Nasal cavity respiratory epithelium epithelial cell of viscerocranial mucosa (primary cell): ENCODE results near the gene SLC22A2. TPM values are rescaled to one million over a fixed set of nuclear protein-coding genes. Genes with fewer than 3 reads are reported as not detected.

Experiments used
- total RNA-seq: library from RNA; depleted of rRNA; stranded (reverse); fragments of >200 nt; gene quantifications from 2 replicates; pipeline ENCODE4 v1.2.3, GENCODE V29; 2014

SLC22A2 gene
- not detected in 2 replicates for total RNA-seq

DNA sequence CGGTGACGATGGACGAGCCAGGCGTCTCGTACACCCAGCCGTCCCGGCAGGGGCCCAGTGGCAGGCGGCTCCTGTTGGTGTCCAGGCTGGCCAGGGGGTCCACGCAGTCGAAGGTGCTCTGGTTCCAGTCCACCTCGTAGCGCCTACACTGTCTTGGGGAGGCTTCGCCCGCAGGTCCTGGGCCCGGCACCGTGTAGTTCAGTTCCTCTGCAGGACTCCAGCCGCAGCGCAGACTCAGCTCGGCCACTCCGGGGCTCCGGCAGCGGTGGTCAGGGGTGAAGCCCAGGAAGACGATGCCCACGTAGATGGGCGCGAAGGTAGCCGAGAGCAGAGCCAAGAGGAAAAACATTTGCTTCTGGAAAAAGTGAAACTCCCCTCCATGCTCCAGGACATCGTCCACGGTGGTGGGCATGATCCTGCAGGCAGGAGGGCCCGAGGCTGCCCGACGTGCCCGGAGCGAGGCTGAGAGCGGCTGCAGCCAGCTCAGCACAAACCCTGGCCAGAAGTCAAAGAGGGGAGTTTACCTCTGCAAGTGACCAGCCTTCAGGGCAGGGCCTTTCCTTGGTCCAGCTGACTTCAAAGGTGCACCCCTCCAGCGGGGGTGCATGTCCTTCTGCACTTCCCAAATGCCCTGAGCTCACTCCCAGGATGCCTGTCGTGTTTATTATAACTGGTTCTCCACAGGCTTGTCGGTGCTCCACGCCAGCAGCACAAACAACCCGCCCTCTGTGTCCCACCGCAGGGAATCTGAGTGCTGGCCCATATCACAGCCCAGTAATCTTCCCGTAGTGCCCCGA, at the start of gene SLC22A2:
SLC22A2 (minus strand) TSS at position 476 of the 797 bp plus-strand sequence; CDS start at position 412, 64 bp downstream.

Other genes with a start within 250 kb of the SLC22A2 start
- 0.34 and 0.78 TPM in 2 replicates for gene SLC22A1, start 137.0 kb downstream of the SLC22A2 start, total RNA-seq
- gene SLC22A3, start 89.6 kb upstream of the SLC22A2 start, total RNA-seq: 5.5 and 18.6 TPM in 2 replicates